H9 (cell line): ENCODE results near the gene CFAP61. TPM values are rescaled to one million over a fixed set of nuclear protein-coding genes. Genes with fewer than 3 reads are reported as not detected.

Source experiments
- DNase-seq: peaks from one replicate; pipeline ENCODE4 v3.0.0-alpha.2; 2017
- H2AFZ ChIP-seq: one replicate; pipeline ENCODE4 v1.6.1; 2013; ENCODE audit warnings: mild to moderate bottlenecking, low read length, control low read depth, moderate library complexity
- H2AK5ac ChIP-seq: 2 replicates; pipeline ENCODE4 v1.6.1; 2013; ENCODE audit warnings: low read length, control low read depth, mixed read lengths; ENCODE audit not compliant: insufficient read length
- H2BK120ac ChIP-seq: one replicate; pipeline ENCODE4 v1.6.1; 2013; ENCODE audit warnings: low read depth, mild to moderate bottlenecking, low read length, control low read depth, inconsistent platforms; ENCODE audit not compliant: poor library complexity, severe bottlenecking
- H2BK12ac ChIP-seq: 2 replicates; pipeline ENCODE4 v1.6.1; 2013; ENCODE audit warnings: low read length, control low read depth, mixed read lengths, low read depth; ENCODE audit not compliant: insufficient read length
- H2BK15ac ChIP-seq: 2 replicates; pipeline ENCODE4 v1.6.1; 2013; ENCODE audit warnings: low read depth, low read length, control low read depth
- H2BK20ac ChIP-seq: one replicate; pipeline ENCODE4 v1.6.1; 2013; ENCODE audit warnings: low read depth, mild to moderate bottlenecking, low read length, control low read depth, inconsistent platforms; ENCODE audit not compliant: poor library complexity, severe bottlenecking
- H2BK5ac ChIP-seq: 2 replicates; pipeline ENCODE4 v1.6.1; 2013; ENCODE audit warnings: low read length, control low read depth, mixed read lengths; ENCODE audit not compliant: insufficient read length
- H3K14ac ChIP-seq: 2 replicates; pipeline ENCODE4 v1.6.1; 2013; ENCODE audit warnings: low read length, control low read depth; ENCODE audit not compliant: insufficient read depth
- H3K18ac ChIP-seq: 2 replicates; pipeline ENCODE4 v1.6.1; 2013; ENCODE audit warnings: low read depth, mild to moderate bottlenecking, mixed read lengths, low read length, control low read depth; ENCODE audit not compliant: insufficient read length
- H3K23ac ChIP-seq: 2 replicates; pipeline ENCODE4 v1.6.1; 2013; ENCODE audit warnings: low read length, control low read depth, mixed read lengths, low read depth; ENCODE audit not compliant: insufficient read length
- H3K23me2 ChIP-seq: 2 replicates; pipeline ENCODE4 v1.6.1; 2013; ENCODE audit warnings: low read depth, mild to moderate bottlenecking, mixed read lengths, low read length, control low read depth; ENCODE audit not compliant: insufficient read length, poor library complexity, severe bottlenecking
- H3K27ac ChIP-seq: 2 replicates; pipeline ENCODE4 v1.5.1; 2013; ENCODE audit warnings: low read length, control low read depth, mixed read lengths, low read depth; ENCODE audit not compliant: insufficient read length
- H3K27me3 ChIP-seq: 2 replicates; pipeline ENCODE4 v1.6.1; 2013; ENCODE audit warnings: low read length, control low read depth, inconsistent platforms; ENCODE audit not compliant: insufficient read depth
- H3K4ac ChIP-seq: 2 replicates; pipeline ENCODE4 v1.6.1; 2013; ENCODE audit warnings: low read depth, mild to moderate bottlenecking, control low read depth, inconsistent platforms, low read length, moderate library complexity
- H3K4me1 ChIP-seq: 2 replicates; pipeline ENCODE4 v1.6.1; 2013; ENCODE audit warnings: low read length, control low read depth, inconsistent platforms; ENCODE audit not compliant: insufficient read depth
- H3K4me2 ChIP-seq: 2 replicates; pipeline ENCODE4 v1.6.1; 2013; ENCODE audit warnings: low read length, control low read depth, mixed read lengths; ENCODE audit not compliant: insufficient read length, insufficient read depth
- H3K56ac ChIP-seq: 2 replicates; pipeline ENCODE4 v1.6.1; 2013; ENCODE audit warnings: low read depth, mild to moderate bottlenecking, mixed read lengths, low read length, control low read depth; ENCODE audit not compliant: insufficient read length
- H3K79me1 ChIP-seq: 2 replicates; pipeline ENCODE4 v1.6.1; 2013; ENCODE audit warnings: low read depth, mild to moderate bottlenecking, moderate library complexity, low read length, control low read depth, inconsistent platforms; ENCODE audit not compliant: insufficient read depth, poor library complexity, severe bottlenecking
- H3K79me2 ChIP-seq: 2 replicates; pipeline ENCODE4 v1.6.1; 2013; ENCODE audit warnings: low read length, control low read depth, inconsistent platforms; ENCODE audit not compliant: insufficient read depth
- H3K9ac ChIP-seq: 2 replicates; pipeline ENCODE4 v1.6.1; 2013; ENCODE audit warnings: low read length, control low read depth, mixed read lengths; ENCODE audit not compliant: insufficient read length; ENCODE audit errors: extremely low read depth
- H3K9me3 ChIP-seq: one replicate; pipeline ENCODE4 v1.6.1; 2013; ENCODE audit warnings: low read depth, low read length, inconsistent platforms; ENCODE audit not compliant: control insufficient read depth
- H3T11ph ChIP-seq: one replicate; pipeline ENCODE4 v1.6.1; 2013; ENCODE audit warnings: mild to moderate bottlenecking, low read length, control low read depth, inconsistent platforms
- H4K20me1 ChIP-seq: one replicate; pipeline ENCODE4 v1.6.1; 2013; ENCODE audit not compliant: control insufficient read depth, insufficient read length, insufficient read depth
- H4K5ac ChIP-seq: 2 replicates; pipeline ENCODE4 v1.6.1; 2013; ENCODE audit warnings: low read depth, mild to moderate bottlenecking, mixed read lengths, low read length, control low read depth; ENCODE audit not compliant: insufficient read length
- H4K8ac ChIP-seq: replicated peaks from 2 replicates; pipeline ENCODE4 v1.6.1; 2013; ENCODE audit warnings: low read length, control low read depth, mixed read lengths, low read depth; ENCODE audit not compliant: insufficient read length
- H4K91ac ChIP-seq: 2 replicates; pipeline ENCODE4 v1.6.1; 2013; ENCODE audit warnings: low read depth, mild to moderate bottlenecking, moderate library complexity, mixed read lengths, low read length, control low read depth; ENCODE audit not compliant: insufficient read length
- H3K27ac Mint-ChIP-seq, 3 experiments: 2 replicates in 2 of 3; 3 replicates in 1 of 3; pipeline ENCODE4 v1.8.0; 2020 to 2021; ENCODE audit warnings: mixed read lengths in 3 of 3, mild to moderate bottlenecking in 1 of 3, moderate library complexity in 1 of 3
- H3K27me3 Mint-ChIP-seq: 2 replicates; pipeline ENCODE4 v1.8.0; 2021; ENCODE audit warnings: low read depth, mild to moderate bottlenecking, moderate library complexity, mixed read lengths
- H3K36me3 Mint-ChIP-seq, 3 experiments: 2 replicates in 2 of 3; 3 replicates in 1 of 3; pipeline ENCODE4 v1.8.0; 2020 to 2021; ENCODE audit warnings: low read depth in 3 of 3, mixed read lengths in 3 of 3; ENCODE audit not compliant: insufficient read depth in 1 of 3
- H3K4me1 Mint-ChIP-seq, 2 experiments: 2 replicates each; pipeline ENCODE4 v1.8.0; 2020; ENCODE audit warnings: mixed read lengths in 2 of 2
- H3K4me3 Mint-ChIP-seq, 2 experiments: 2 replicates in 1 of 2; 3 replicates in 1 of 2; pipeline ENCODE4 v1.8.0; 2020 to 2021; ENCODE audit warnings: mild to moderate bottlenecking in 2 of 2, mixed read lengths in 2 of 2, moderate library complexity in 1 of 2
- H3K9me3 Mint-ChIP-seq, 2 experiments: 2 replicates in 1 of 2; 3 replicates in 1 of 2; pipeline ENCODE4 v1.8.0; 2020; ENCODE audit warnings: mild to moderate bottlenecking in 2 of 2, mixed read lengths in 2 of 2, moderate library complexity in 1 of 2
- WGBS: extraction: QIAGEN DNeasy Blood & Tissue Kit; methylation state at CpG from one replicate; pipeline ENCODE4 v1.1.7; 2013; ENCODE audit warnings: missing lambda C conversion rate, low lambda C conversion rate, mixed read lengths; ENCODE audit not compliant: insufficient read length; ENCODE audit errors: extremely low coverage; 5-methylcytosine and 5-hydroxymethylcytosine counted together
- total RNA-seq: library from RNA; stranded (reverse); gene quantifications from 2 replicates; pipeline ENCODE4 v1.2.1, GENCODE V29; 2021
- TF ChIP-seq, protein P1 (sequence below): fragments of 200-600 bp; sonication (generic); conservative IDR thresholded peaks from 3 replicates; pipeline ENCODE4 v1.8.0; 2021; ENCODE audit warnings: antibody characterized with exemption, mild to moderate bottlenecking

The CFAP61 gene
- total RNA-seq, 1 experiment from 2014 or later: 0.44 TPM

DNA sequence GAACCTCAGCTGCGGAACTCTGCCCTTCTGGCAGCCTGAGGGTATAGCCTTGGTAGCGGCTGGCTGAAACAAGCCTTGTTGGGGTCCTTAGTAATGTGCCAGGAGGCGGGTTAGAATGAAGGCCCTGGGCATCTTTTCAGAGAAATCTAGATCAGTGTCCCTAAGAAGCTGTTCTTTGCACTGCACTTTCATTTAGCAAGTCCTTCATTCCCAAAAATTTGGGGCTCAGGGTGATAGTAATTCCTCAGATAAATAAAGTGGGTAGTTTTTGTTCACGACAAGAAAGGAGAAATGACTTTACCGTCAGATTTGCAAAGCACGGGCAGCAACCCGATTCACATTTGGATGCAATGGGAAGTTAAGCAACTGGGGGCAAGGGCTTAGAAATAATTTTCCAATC is 318.8 kb downstream of the CFAP61 start:
- H2BK120ac ChIP-seq: no peak overlapping the region
- no peaks in the 10 kb centered on the region for H3K79me1 ChIP-seq
- no peak overlapping the region for H4K8ac ChIP-seq
- TF ChIP-seq, protein P1, sequence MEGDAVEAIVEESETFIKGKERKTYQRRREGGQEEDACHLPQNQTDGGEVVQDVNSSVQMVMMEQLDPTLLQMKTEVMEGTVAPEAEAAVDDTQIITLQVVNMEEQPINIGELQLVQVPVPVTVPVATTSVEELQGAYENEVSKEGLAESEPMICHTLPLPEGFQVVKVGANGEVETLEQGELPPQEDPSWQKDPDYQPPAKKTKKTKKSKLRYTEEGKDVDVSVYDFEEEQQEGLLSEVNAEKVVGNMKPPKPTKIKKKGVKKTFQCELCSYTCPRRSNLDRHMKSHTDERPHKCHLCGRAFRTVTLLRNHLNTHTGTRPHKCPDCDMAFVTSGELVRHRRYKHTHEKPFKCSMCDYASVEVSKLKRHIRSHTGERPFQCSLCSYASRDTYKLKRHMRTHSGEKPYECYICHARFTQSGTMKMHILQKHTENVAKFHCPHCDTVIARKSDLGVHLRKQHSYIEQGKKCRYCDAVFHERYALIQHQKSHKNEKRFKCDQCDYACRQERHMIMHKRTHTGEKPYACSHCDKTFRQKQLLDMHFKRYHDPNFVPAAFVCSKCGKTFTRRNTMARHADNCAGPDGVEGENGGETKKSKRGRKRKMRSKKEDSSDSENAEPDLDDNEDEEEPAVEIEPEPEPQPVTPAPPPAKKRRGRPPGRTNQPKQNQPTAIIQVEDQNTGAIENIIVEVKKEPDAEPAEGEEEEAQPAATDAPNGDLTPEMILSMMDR: no peak
- no peak overlapping the region for H3K27ac ChIP-seq
- Mint-ChIP-seq H3K27me3 (peaks cover 87% of the 10 kb centered on the region), H3K27ac (peak overlapping the region in 1 of 3 experiments; percentile 46; a peak in 1 of 7 replicates), H3K36me3 (no peaks in the 10 kb centered on the region; a peak in 2 of 7 replicates), H3K4me1 (peaks cover 44 to 46% of the 10 kb centered on the region in 2 experiments), H3K4me3 (peak overlapping the region; percentile 13 to 22; a peak in 2 of 5 replicates), H3K9me3 (peaks cover 0 to 2% of the 10 kb centered on the region in 2 experiments; a peak in 3 of 5 replicates)
- no peak overlapping the region for H3K56ac ChIP-seq
- no peak overlapping the region for H3K14ac ChIP-seq
- no CpG with 5 or more reads among the region's 7 CpGs for WGBS
- peaks cover 13% of the 10 kb centered on the region; the same call in 1 of the 2 replicates for H3K4me1 ChIP-seq
- peaks cover 21% of the 10 kb centered on the region for H3K23me2 ChIP-seq
- H3K79me2 ChIP-seq: no peaks in the 10 kb centered on the region
- no peak overlapping the region for H2BK15ac ChIP-seq
- no peak overlapping the region for H2BK20ac ChIP-seq
- no peaks in the 10 kb centered on the region for H4K20me1 ChIP-seq
- H3K4me2 ChIP-seq: peak overlapping the region; percentile 43
- no peak overlapping the region for H2AFZ ChIP-seq
- H3T11ph ChIP-seq: no peak overlapping the region
- no peak overlapping the region for H2BK5ac ChIP-seq
- H2BK12ac ChIP-seq: peak overlapping the region; percentile 17
- H2AK5ac ChIP-seq: no peak overlapping the region
- no peak overlapping the region for H3K23ac ChIP-seq
- no peak for DNase-seq
- no peak overlapping the region for H4K5ac ChIP-seq
- H3K9me3 ChIP-seq: no peaks in the 10 kb centered on the region
- H3K9ac ChIP-seq: no peak overlapping the region
- no peak overlapping the region for H3K18ac ChIP-seq
- peaks cover 19% of the 10 kb centered on the region; the same call in 1 of the 2 replicates for H3K27me3 ChIP-seq
- H4K91ac ChIP-seq: no peak overlapping the region
- no peak overlapping the region for H3K4ac ChIP-seq
